Loucy (cell line): Measurements from ENCODE around the gene SLC6A12.

Source experiments
- CTCF ChIP-seq: fragments of 200-600 bp; sonication (generic); conservative IDR thresholded peaks from 2 replicates; pipeline ENCODE4 v1.5.1; 2014; ENCODE audit warnings: mild to moderate bottlenecking, antibody characterized with exemption, low read length
- EZH2phosphoT487 ChIP-seq: fragments of 200-600 bp; IDR thresholded peaks from 2 replicates; pipeline ENCODE4 v1.6.1; 2018; ENCODE audit warnings: antibody characterized with exemption, mild to moderate bottlenecking, moderate library complexity, borderline replicate concordance

- TF ChIP-seq CTCF: no peak
- no peak for TF ChIP-seq EZH2phosphoT487
These were observed 39.3 kb upstream of the SLC6A12 start for GRCh38 chr12:253116-253831.
